ENCODE data around the gene B3GNT7.
"Not testable (repeated sequence)": the region's sequence is repeated elsewhere in the genome, so short reads cannot be mapped to it uniquely, and the experiment has no call there.

B3GNT7 gene

GRCh38 chr2:231386446-231386845, 9.1 kb upstream of the B3GNT7 start:
- DNase-seq: no peak

- DNase-seq: no peak
Measured at GRCh38 chr2:231387904-231388724, 7.4 kb upstream of the B3GNT7 start.

- DNase-seq: no peak
Measured at GRCh38 chr2:231388725-231389346, 6.7 kb upstream of the B3GNT7 start.

- DNase-seq: no peak
Measured at GRCh38 chr2:231390667-231391066, 4.8 kb upstream of the B3GNT7 start.

DNA sequence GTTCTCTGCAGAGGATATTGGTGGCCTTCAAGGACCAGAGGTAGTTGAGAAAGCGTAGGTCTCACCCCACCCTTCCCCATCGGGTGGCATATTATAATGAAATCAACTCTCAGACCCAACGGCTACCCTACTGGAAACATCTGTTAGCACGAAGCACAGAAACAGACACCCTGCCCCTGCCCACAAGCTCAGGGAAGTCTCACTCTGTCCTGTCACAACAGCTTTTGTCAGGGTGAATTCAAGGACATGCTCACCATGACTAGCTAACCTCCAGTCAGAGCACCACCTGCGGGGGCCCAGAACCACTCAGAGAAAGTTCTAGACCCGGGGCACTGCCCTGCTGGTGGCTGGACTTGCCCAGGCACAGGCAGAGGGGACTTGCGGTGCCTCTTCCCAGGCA, 3.5 kb upstream of the B3GNT7 start:
- DNase-seq: no peak

DNA sequence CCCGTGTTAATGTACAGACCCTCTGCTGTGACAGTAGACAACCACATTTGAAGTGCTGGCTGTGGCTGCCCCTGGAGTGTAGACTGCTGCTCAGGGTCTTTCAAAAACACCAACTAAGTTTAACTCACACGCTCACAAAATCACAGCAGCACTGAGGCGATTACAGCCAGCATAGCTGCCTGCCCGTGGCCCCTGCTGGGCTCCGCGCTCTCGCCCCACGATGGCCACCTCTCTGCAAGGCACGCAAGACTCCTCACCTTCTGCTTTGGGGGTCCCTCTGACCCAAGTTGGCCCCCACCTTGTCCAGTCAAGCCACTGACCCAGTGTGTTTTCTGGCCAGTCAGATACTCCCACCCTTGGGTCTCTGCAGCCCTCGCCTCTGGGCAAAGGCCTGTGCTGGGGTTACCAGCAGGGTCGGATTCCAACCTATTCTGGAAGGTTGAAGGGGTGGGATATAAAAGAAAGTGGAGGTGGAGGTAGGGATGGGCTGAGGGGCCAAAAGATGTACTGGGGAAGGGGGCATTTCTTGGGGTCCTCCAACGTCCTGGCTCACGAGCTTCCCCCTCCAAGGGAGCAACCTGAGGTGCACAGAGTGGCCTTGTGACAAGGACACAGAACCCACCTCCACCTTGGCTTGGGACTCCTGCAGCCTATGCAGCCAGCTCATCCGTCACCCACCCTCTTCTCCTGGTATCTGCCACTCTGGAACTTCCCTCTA, 2.9 kb upstream of the B3GNT7 start:
- DNase-seq: no peak

DNA sequence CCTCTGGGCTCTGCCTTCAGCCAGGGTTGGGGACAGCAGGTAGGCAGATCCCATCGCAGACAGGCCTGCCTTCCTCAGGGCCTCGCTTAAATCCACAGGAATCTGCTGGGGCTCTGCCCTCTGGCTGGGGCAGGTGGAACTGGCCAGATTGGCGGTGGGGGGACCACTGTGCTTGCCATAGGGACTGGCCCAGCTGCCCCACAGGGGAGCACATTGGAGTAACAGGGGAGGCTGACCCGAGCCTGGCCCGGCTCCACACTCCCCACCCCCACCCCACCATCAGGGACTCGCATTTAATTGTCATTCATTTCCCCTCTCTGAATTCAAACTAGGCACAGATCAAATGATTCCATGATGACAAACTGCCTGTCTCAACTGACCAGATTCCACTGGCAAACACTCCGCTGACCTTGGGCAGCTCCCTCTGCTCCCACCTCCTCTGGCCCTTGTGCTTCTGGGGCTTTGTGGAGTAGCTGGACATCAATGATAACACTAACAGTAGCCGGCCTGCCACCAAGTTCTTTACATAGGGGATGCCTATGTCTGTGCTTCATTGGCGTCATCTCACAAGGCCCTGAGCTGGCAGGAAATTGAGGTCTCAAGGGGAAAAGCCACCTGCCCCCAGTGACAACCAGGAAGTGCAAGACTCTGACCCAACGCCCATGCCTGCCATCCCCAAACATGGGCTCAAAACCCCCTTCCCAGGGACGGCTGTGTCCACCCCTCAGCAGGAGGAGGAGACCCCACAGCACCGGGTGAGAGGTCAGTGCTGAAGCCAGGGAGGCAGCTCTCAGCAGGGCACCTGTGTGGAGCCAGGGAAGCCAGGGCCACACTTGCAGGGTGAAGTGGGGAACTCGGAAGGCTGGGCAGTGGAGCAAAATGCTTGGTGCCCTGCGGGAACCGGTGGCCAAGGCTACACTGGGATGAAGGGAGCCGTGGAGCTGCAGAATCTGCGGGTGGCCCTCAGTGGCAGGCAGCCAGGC, 2.1 kb upstream of the B3GNT7 start:
- DNase-seq: no peak

GRCh38 chr2:231394211-231395141, 1.0 kb upstream of the B3GNT7 start:
- DNase-seq: no peak

GRCh38 chr2:231396058-231396821, 730 bp downstream of the B3GNT7 start:
- no peak for DNase-seq

DNA sequence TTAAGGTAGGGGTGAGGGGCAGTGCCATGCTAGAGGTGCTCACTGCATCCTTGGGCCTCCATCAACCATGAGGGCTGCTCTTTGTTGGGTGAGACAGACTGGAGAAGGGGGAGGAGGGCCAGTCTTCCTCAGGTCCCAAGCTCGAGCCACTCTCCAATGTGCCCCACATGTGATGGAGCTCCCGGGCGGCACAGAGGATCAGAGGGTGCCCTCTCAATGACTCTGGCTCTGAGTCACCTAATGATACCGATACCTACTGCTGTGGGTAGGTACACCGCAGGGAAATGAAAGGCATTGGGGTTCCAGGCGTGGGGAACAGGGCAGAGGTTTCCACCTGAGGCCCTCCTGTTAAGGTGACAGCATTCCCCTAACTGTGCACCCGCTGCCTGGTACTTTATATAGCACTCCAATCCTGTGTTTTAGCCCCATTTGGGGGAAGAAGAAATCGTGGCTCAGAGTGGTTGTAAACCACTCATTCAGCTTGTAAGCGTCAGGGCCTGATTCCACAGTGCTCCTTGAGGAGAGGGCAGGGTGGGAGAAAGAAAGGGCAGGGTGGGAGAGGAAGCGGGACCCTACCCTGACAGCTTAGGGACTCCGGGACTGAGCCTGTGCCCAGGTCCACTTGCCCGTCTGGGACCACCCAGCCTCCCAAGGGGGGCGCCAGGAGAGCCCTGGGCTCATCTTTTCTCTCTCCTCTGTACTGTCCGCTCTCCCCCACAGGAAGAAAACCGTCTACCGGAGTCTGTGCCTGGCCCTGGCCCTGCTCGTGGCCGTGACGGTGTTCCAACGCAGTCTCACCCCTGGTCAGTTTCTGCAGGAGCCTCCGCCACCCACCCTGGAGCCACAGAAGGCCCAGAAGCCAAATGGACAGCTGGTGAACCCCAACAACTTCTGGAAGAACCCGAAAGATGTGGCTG, 1.8 kb downstream of the B3GNT7 start:
- DNase-seq: no peak

GRCh38 chr2:231397928-231398294, 2.4 kb downstream of the B3GNT7 start:
- DNase-seq: no peak

DNA sequence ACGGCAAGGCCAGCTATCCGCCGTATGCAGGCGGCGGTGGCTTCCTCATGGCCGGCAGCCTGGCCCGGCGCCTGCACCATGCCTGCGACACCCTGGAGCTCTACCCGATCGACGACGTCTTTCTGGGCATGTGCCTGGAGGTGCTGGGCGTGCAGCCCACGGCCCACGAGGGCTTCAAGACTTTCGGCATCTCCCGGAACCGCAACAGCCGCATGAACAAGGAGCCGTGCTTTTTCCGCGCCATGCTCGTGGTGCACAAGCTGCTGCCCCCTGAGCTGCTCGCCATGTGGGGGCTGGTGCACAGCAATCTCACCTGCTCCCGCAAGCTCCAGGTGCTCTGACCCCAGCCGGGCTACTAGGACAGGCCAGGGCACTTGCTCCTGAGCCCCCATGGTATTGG, 3.1 kb downstream of the B3GNT7 start:
- no peak for DNase-seq

GRCh38 chr2:231399046-231399852, 3.7 kb downstream of the B3GNT7 start:
- DNase-seq: no peak

GRCh38 chr2:231399853-231400680, 4.6 kb downstream of the B3GNT7 start:
- no peak for DNase-seq

DNA sequence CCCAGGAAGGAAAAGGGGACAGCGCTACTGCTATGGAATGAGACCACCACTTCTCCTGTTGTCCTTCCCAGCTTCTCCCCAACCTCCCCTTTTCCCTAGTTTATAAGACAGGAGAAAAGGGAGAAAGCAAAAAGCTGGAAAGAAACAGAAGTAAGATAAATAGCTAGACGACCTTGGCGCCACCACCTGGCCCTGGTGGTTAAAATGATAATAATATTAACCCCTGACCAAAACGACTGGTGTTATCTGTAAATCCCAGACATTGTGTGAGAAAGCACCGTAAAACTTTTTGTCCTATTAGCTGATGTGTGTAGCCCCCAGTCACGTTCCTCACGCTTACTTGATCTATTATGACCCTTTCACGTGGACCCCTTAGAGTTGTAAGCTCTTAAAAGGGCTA, 5.2 kb downstream of the B3GNT7 start:
- DNase-seq: not testable (repeated sequence)

GRCh38 chr2:231401101-231401500, 5.6 kb downstream of the B3GNT7 start:
- not testable (repeated sequence) for DNase-seq

DNA sequence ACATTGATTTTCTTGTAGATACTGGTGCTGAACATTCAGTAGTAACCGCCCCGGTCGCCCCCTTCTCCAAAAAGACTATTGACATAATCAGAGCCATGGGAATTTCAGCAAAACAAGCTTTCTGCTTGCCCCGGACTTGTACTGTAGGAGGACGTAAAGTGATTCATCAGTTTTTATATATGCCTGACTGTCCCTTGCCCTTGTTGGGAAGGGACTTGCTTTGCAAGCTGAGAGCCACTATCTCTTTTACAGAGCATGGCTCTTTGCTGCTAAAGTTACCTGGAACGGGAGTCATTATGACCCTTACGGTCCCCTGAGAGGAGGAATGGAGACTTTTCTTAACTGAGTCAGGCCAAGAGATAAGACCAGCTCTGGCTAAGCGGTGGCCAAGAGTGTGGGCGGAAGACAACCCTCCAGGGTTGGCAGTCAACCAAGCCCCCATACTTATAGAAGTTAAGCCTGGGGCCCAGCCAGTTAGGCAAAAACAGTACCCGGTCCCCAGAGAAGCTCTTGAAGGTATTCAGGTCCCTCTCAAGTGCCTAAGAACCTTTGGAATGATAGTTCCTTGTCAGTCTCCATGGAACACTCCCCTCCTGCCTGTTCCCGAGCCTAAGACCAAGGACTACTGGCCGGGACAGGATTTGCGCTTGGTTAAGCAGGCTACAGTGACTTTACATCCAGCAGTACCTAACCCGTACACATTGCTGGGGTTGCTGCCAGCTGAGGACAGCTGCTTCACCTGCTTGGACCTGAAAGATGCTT, 8.1 kb downstream of the B3GNT7 start:
- DNase-seq: not testable (repeated sequence)
